Retinal pigment epithelial cell (primary cell): ENCODE data around the gene DPH7.
A peak's percentile ranks its signal among the peaks of the same experiment; 100 is the strongest.

ENCODE experiments used
- DNase-seq: peaks from one replicate; pipeline ENCODE4 v3.0.0-alpha.2; 2010; ENCODE audit warnings: low read depth
- H3K4me3 ChIP-seq: 2 replicates; pipeline ENCODE4 v1.5.1; 2011; ENCODE audit warnings: mild to moderate bottlenecking, low read length, control low read depth, moderate library complexity
- TF ChIP-seq, protein P1 (sequence below): conservative IDR thresholded peaks from 2 replicates; pipeline ENCODE4 v1.5.1; 2011; ENCODE audit warnings: low read depth, low read length, control low read depth, inconsistent platforms

DPH7 gene

DNA sequence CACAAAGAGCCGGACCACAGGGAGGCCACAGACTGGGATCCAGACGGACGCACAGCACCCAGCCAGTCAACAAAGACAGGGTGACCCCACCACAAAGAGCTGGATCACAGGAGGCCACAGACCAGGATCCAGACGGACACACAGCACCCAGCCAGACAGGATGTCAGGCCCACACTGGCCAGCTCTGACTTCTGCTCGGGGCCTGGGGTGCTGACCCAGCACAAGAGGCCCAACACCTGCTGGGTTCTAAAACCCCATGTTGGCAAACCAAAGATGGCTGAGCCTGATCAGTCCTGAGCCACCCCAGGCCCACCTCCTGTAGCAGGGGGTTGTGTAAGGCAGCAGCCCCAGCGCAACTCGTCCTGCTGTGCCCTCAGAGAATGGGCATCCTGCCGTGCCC is 5.2 kb upstream of the DPH7 start:
- TF ChIP-seq, protein P1, sequence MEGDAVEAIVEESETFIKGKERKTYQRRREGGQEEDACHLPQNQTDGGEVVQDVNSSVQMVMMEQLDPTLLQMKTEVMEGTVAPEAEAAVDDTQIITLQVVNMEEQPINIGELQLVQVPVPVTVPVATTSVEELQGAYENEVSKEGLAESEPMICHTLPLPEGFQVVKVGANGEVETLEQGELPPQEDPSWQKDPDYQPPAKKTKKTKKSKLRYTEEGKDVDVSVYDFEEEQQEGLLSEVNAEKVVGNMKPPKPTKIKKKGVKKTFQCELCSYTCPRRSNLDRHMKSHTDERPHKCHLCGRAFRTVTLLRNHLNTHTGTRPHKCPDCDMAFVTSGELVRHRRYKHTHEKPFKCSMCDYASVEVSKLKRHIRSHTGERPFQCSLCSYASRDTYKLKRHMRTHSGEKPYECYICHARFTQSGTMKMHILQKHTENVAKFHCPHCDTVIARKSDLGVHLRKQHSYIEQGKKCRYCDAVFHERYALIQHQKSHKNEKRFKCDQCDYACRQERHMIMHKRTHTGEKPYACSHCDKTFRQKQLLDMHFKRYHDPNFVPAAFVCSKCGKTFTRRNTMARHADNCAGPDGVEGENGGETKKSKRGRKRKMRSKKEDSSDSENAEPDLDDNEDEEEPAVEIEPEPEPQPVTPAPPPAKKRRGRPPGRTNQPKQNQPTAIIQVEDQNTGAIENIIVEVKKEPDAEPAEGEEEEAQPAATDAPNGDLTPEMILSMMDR: no peak
- no peak for DNase-seq
- H3K4me3 ChIP-seq: no peak overlapping the region

DNA sequence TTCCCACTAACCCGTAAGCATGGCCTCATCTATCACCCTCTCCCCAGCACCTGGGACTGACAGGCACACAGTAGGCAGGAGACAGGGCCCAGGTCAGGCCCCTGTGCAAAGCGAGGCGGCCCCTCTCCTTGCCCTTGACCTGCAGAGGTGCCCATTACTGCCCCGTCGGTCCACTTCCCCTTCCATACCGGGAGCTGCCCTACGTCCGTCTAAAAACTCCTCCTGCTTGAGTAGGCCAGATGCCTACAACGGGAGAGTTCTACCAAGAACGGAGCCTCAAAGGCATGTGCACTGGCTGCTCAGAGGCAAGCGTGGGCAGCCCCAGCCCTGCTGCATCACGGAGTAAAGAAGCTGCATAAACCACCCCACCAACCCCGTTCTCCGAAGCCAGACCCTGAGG is 4.6 kb upstream of the DPH7 start:
- DNase-seq: no peak
- TF ChIP-seq, protein P1: no peak
- no peak overlapping the region for H3K4me3 ChIP-seq

DNA sequence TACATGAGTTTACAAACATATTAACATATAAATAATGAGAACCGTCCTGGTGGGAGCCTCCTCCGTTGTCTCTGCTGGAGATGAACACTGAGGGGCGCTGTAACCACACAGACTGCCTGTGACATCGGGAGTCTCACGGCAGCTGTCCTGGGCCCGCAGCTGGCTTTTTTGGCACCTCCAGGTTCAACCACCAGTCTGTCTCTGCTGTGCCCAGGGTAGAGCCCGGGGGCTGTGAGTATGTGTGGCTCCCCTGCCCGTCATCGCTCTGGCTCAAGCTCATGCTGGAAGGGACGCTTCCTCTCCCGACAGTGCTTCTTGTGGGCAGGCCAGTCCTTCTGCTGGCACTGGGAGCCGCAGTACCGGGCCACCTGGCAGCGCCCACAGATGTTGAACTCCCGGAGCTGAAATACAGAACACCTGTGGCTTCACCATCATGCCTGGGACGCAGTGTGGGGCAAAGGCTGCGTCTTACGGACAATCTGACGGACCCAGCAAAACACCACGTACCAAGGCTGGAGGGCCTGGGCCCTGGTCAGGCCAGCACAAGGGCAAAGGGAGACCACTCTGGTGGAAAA is 3.6 kb upstream of the DPH7 start:
- DNase-seq: no peak
- H3K4me3 ChIP-seq: no peak overlapping the region
- TF ChIP-seq, protein P1: peak; percentile 38

DNA sequence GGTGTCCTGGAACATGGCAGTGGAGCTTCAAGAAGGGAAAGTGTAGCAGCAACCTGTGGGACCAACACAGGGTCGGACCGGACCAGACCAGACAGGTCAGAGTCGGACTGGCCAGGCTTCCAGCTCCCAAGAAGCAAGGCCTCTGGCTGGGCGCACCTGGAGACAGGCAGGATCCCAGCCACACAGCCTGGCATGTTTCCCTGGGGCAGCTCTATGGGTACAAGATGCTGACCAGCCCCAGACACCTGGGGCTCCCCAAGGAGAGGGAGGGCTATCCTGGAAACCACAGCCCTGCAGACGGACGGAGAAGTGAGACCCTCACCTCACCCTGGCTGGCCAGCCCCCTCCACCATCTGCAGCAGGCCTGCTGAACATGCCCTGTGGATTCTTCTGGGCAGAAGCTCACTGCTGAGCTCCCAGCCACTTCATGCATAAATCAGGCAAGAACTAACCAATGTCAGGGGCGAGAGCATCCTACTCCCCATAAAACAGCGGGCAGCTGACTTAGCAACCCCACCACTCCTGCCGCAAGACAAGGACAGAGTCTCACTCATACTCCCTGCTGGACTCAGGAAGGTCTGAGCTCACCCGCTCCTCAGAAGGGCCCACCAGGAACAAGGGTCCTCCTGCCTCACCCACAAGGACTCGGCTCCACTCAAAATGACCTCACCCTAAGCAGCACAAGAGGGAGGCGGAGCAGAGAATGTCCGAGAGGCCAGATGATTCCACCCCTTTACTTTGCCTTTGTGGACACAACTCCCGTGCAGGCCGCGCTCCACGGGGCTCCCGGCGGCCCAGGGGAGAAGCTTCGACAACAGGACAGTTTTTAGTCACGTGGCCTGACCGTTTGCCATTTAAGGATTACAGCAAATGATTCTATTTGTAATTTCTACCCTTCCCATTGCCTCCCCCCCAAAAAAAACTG is 2.9 kb upstream of the DPH7 start:
- TF ChIP-seq, protein P1: no peak
- H3K4me3 ChIP-seq: no peak overlapping the region
- DNase-seq: no peak

DNA sequence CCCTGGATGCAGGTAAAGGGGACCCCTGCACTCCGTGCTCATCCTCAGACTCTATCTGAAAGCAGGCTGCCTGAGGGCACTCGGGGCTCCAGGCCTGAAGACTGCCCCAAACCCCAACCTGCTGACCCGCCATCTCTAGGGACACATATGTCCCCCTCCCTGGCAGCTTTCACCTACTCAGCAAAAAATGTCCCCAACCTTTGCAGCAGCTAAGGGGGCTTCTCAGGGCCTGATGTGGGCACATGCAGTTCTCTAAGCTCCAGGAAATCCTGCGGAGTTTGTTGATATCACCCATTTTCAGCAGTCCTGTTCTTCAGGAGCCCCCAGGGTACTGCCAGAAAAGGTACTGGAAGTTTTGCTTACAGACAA is 2.2 kb upstream of the DPH7 start:
- no peak for DNase-seq
- H3K4me3 ChIP-seq: no peak overlapping the region

DNA sequence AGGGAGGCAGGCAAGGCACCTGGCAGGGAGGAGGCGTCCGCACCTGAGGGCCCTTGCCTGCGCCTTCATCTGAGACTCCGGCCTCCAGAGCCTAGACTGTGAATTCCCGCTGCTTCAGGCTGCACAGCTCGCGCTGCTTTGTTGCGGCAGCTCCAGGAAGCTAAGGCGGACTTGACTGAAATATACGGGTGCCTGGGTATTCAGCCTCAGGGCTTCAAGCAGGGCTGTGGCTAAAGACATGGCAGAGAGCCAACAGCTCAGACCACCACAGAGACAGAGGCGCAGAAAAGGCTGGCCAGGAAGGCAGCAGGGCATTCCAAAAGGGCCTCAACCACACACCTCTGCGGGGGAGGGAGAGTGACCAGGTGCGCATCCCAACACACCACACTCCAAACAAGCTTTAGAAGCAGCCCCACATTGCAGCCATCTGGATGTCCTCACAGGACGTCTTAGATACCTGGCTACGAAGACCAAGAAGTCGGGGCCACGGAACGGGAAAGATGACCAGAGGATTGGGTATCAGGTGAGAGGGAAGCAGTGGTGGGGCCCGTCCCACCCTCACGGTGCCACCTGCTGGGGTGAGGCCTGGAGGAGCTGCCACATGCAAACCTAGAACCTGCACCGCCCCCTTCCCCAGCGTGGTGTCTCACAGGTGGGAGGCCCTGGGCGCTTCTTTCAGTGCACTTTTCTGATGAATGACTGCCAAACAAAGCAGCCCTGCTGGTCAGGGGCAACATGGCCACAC is 1.7 kb upstream of the DPH7 start:
- H3K4me3 ChIP-seq: no peak overlapping the region
- TF ChIP-seq, protein P1: no peak
- no peak for DNase-seq

More for the DNA sequence above, 2.2 kb upstream of the DPH7 start:
- TF ChIP-seq, protein P1: no peak
